Putamen (tissue), 1 donor: Measurements from ENCODE around the gene TMEM81.

Source experiments
- DNase-seq: peaks from one replicate; pipeline ENCODE4 v3.0.0-alpha.2; 2016; ENCODE audit warnings: low spot score

Gene TMEM81, protein sequence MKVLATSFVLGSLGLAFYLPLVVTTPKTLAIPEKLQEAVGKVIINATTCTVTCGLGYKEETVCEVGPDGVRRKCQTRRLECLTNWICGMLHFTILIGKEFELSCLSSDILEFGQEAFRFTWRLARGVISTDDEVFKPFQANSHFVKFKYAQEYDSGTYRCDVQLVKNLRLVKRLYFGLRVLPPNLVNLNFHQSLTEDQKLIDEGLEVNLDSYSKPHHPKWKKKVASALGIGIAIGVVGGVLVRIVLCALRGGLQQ

DNA sequence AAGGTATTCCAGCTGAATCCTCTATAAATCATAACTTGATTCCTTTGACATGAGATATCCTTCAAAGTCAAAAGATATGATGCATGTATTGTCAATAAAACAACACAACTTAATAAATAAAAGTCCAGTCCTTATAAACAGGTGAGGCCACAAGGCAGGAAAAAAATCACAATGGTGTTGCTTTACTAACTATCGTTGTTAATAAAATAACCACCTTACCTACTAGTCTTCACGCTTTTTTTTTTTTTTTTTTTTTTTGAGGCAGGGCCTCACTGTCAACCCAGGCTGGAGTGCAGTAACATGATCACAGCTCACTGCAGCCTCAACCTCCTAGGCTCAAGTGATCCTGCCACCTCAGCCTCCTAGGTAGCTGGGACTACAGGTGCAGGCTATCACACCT, at the start of gene TMEM81:
Gene TMEM81, minus strand, starts transcription at position 101 of the 400 bp plus-strand sequence. CDS start 140 bp downstream, outside the sequence.
- DNase-seq, result no peak

DNA sequence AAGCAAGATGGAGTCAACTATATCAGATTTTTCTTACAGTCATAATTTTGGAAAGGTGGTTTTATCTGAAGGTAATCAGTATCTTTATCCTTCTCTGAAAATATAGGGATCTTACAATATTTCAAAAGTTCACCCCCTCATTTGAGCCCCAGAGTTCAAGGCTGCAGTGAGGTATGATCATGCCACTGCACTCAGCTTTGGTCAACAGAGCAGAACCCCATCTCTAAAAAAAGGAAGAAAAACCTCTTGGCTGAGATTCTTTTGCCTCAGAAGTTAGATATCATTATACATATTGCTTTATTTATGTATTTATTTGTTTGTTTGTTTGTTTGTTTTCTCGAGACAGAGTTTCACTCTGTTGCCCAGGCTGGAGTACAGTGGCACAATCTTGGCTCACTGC, 49.0 kb upstream of the TMEM81 start:
- no peak for DNase-seq

DNA sequence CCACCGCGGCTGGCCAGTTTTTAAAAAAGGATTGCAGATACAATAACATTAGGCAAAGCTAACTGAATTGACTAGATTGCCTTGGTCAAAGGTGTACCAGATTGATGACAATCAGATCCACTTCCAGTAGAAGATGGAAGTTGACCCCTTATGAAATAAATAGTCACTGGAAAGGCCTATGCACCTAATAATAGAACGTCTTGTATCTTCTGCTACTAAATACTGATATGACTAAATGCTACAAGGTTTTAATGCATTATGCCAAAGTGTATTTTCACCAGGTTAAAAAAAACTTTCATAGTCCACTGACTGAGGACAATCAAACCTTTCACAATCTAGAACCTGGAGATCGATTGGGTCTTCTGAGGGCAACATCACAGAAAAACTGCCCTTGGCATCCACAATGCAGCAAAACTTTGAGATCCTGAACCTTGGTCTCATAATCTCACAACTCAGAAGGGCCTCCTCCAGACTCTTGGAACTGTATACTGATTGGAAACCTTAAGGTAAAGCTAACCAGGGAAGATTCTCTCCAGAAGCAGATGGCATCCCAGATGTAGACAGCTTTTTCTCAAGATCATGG, 45.3 kb upstream of the TMEM81 start:
- no peak for DNase-seq

DNA sequence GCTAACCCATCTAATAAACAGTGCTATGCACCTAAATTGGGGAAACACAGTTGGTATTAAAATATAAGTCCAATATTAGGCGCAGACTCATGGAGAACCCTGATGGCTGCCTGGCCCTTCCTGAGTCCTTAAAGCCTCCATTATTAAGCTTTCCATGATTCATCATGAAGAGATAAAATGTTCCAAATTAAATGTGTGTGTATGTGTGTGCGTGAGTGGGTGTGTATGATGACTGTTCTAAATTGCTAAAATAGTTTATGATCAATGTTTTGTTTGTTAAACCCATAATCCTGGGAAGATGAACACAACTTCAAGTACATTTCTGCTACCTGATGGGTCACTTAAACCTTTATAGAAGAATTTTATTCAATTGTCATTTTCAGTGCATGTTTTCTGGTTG, 43.8 kb upstream of the TMEM81 start:
- no peak for DNase-seq

DNA sequence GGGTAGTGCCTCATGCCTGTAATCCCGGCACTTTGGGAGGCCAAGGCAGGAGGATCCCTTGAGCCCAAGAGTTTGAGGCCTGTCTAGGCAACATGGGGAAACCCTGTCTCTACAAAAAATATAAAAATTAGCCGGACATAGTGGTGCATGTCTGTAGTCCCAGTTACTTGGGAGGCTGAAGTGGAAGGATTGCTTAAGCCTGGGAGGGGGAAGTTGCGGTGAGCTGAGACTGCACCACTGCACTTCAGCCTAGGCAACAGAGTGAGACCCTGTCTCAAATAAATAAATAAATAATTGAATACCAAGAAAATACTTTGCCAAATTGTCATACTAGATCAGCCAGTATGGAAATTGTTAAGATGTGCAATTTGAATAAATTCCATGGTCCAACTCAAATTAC, 43.4 kb upstream of the TMEM81 start:
- DNase-seq, result no peak

DNA sequence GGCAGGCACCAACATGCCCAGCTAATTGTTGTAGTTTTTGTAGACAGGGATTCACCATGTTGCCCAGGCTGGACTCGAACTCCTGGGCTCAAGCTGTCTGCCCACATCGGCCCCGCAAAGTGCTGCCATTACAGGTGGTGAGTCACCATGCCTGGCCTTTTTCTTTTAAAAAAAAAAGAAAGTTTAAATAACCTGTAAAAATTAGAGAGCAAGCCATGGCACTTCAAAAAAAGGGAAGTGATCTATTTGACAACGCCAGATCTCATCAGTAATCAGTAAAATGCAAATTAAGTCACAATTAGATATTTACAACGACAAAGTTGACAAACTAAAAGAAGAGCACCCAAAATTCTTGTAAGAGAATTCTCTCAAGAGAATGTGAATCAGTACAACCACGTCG, 40.5 kb upstream of the TMEM81 start:
- no peak for DNase-seq

DNA sequence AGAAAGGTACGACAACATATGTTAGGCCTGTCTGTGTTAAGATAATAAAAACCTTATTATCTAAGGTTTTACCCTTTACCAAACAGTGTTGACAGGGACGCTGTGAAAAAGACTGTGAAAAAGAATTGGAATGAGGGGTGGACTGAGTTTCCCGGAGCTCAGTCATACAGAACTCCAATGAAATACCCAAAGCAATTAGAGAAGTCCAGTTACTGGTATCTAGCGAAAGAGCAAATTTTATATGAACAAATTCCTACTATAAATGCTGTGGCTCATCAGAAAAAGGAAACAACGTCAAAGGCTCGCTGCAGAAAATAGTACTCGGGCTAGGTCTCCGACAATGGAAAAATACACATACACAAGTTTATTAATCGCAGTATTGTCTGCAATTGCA, 38.2 kb upstream of the TMEM81 start:
- no peak for DNase-seq

DNA sequence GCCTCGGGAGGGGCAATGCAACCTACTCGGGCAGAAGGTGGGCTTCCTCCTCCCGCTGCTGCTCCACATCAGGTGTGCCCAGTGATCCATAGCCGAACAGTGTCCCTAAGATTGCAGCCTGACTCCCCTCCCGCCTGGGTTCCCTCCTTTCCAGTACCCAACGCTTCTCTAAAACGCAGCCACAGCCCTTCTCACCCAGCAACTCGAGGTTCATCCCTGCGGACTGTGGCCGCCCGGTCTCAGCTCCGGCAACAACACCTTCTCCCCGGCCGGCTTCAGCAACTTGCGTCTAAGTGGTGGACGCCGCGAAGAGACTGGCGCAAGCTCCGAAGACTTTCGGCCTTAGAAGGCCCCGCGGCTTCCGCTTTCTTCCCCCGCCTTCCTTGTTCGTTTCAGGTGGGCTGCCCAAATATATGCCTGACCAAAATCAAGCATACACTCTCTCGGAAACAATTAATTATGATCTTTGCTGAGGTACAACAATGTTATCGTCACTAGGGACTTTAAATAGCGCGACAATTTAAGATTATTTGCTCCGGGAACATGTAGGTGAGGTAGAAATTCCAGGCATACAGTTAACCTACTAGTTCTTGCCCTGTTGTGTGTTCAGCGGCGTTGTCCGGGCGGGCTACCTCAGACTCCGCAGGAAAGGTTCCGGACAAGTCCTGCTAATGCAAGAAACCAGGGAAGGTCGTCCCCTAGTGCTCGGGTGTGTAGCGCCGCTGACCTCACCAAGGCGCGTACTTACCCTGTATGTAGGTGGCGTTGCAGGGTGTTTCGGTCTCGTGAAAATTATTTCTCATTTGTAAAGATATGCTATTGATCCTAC, 37.6 kb upstream of the TMEM81 start, which contains the start of gene RBBP5:
Gene RBBP5, minus strand, starts transcription at position 319 of the 829 bp plus-strand sequence. Its CDS starts 105 bp downstream, at position 214.
- peak; percentile 97 for DNase-seq

DNA sequence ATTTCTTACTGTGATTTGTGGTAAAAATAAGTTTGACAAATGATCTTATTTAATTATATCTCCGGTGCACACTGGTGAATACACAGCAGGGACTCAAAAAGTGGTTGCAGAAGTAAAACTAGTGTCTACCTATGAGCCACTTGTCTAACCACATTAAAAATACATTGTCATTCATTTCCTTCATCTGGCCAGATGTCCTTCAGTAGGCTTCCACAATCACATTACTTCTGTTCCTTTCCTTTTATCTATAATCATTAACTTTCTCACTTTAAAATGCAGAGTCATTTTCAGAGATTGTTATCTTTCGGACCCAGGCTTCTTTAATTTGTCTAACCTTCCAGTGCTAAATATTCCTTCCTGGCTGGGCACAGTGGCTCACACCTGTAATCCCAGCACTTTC, 34.5 kb upstream of the TMEM81 start:
- no peak for DNase-seq

DNA sequence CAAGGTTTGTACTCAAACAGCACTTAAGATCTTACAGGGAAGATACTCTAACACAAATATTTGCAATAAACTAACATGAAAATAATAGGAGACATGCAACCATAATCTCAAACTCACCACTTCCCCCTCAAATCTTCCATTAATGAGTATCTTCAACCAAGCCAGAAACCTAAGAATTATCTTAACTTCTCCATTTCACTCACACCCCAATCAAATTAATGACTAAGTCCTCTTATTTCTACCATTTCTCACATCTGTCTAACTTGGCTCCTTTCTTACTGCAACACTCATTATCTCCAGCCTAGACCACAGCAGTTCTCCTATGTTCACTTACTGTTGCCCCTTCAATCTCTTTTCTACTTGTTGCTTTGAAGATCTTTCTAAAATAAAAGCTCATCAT, 27.1 kb upstream of the TMEM81 start:
- no peak for DNase-seq

DNA sequence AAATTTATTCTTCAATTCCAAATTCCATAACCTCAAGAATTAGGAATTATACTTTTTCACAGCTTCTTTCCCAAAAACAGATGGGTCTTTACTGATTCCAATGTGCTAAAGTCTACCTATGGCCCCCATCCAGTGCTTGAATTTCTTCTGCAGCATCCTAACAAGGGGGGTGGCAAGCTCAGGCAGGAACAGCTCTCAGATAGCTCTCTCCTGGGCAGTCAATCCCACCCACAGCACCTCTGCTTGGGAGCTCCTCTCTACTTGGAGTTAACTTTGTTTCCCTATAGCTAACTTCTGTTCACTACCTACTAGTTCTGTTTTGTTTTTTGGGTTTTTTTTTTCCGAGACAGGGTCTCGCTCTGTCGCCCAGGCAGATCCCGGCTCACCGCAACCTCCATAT, 25.5 kb upstream of the TMEM81 start:
- no peak for DNase-seq

DNA sequence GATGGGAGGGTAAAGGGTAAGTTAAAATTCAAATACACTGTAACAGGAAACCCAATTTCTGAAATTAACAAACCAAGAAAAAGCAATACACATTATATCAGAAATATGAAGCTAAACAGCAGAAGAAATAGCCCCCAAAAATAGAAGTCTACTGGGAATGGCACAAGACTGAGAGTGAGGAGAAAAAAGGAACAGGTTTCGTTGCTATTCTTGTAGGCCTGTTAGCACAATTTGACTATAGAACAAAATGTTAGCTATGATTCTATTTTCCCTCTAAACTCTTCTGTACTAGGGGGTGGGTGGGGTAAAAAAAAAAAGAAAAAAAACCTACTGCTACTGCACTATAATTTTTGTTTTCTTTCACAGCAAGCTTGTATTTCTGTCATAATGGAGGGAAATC, 25.0 kb upstream of the TMEM81 start:
- peak; percentile 13 for DNase-seq

DNA sequence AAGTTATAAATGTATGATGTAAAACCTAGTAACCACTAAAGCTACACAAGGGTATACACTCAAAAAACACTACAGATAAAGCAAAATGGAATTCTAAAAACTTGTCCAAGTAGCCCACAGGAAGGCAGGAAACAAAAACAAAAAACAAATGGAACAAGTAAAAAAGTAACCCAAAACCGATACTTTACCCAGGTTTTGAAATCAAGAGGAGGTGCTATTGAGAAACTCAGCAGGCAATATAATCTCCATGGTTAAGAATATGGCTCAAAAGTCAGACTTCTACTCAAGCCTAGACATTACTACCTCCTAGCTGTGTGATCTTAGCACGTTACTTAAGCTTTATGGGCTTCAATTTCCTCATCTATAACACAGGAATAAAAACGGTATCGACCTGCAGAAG, 24.2 kb upstream of the TMEM81 start:
- DNase-seq, result no peak

DNA sequence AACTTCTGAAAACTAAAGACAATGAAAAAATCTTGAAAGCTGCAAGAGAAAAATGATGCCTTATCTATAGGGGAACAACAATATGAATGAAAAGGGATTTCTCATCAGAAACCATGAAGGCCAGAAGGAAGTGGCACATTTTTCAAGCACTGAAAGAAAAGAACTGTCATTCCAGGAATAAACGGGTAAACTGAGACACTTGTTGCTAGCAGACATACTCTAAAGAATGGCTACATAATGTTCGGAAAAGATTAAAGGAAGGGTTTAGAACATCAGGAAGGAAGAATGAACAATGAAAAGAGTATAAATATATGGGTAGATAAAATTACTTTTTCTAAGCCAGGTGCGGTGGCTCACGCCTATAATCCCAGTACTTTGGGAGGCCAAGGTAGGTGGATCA, 23.1 kb upstream of the TMEM81 start:
- no peak for DNase-seq

DNA sequence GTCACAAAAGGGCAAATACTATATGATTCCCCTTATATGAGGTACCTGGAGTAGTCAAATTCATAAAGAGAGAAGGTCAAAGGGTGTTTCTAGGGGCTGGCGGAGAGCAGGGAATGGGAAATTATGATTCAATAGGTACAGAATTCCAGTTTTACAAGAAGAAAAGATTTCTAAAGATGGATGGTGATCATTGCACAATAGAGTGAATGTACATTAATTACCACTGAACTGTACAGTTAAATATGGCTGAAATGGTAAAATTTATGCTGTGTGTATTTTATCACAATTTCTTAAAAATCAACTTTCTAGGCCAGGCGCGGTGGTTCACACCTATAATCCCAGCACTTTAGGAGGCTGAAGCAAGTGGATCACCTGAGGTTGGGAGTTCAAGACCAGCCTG, 18.1 kb upstream of the TMEM81 start:
- DNase-seq, result no peak

DNA sequence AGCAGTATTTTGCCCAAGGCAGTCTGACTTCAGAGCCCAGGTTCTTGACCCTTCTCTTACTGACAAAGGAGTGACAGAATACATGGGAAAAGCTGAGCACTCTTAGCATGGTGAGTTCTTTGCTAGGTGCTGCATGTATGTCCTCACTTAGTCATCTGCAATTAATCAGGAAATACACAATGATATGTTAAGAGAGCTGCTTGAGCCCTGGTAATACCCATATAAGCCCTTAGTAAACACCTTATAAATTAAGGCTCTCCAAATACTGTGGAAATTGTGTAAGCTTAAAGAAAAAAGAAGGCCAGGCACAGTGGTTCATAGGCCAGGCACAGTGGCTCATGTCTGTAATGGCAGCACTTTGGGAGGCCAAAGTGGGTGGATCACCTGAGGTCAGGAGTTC, 14.0 kb upstream of the TMEM81 start:
- no peak for DNase-seq

DNA sequence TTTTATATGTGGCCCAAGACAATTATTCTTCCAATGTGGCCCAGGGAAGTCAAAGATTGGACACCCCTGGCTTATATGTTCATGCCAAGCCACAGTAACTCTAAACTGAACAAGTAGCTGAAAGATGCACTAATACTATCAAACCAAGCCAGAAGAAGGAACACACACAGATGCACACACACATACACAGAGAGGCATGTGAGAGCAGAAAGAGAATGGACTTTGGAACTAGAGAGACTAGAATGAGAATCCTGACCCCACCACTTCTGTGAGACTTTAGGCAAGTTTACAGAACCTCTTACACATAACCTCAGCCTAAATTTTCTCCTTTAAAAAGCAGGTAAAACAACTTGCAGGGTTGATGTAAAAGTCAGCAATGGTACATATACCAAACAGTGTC, 11.2 kb upstream of the TMEM81 start:
- DNase-seq, result no peak

DNA sequence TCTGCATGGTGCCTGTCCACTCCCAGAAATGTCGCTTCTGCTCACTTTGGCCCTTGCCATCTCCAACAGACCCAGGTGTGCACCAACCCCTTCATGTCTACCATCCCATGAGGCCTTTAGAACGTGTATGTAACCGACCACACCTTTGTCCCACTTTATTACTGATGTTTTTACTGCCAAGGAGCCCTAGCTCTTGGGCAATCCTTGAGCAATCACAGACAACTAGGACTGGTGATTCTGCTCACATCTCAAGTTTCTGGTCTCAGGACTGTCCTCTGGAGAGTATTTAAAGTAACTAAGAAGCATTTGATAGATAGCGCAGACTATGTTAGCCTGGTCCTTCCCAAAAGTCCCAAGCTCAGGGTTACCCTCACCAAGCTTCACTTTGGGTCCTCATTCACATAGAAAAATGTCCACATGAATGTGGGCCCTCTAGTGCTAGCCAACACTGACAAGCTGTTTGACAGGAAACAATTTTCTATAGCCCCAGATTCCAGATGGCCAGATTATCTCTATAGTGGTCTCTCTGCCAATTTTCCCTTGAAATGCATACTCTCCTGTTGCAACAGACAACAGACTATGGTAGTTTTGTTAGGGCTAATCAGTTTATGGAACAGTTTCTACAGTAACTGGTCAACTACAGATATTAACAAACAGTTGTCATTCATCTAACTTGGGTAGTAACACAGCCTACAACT, 6.9 kb upstream of the TMEM81 start:
- DNase-seq, result no peak

DNA sequence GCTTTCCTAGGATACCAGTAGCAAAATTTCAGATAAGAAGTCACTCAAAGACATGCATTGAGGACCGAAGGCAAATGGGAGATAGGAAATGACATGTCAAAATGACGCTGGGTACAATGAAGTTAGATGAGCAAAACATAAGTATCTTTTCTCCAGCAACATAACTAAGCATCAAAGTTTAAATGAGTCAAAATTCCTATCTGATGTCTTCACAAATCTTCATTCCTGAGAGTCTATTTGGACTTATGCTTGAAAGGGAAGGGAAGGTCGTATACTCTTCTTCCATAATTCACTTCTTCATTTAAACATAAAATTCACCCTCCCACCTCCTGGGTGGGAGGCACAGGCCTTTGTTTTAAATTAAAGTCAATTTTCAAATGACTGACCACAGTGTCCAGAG, 4.1 kb upstream of the TMEM81 start:
- no peak for DNase-seq

DNA sequence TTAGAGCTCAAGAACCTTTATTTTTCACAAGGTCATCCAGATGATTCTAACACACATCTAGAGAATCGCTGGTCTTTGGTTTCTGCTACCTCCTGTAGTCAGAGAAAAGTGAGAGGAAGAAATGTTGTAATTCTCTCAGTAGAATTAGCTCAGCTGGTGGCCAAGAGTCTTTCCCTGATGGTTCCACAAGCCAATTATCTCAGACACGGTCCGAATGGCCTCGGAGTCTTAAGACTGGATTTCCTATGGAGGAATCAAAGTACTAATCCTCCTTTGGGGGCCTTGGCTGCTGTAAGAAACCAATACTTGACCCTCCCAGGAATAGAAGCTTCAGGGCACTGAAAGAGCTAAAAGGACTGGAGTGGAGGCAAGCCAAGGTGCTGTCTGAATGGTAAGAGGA, 1.8 kb downstream of the TMEM81 start:
- no peak for DNase-seq

DNA sequence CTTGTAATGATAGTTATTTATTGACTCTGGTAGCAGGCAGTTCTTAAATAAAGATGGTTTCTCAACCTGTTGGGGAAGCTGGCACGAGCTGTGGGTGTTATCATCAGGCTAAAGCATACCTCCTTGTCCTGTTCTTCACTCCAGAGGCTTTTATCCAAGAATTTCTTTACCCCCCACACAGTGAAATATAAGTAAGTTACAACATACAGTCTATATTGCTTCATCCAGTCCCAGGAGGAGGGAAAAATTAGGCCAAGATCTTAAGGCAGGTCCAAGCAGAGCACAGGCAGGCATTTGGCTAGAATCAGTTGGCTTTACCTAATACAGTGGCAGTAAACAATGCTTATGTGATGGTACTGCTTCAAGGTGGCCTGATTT, 6.3 kb downstream of the TMEM81 start:
- DNase-seq, result no peak

DNA sequence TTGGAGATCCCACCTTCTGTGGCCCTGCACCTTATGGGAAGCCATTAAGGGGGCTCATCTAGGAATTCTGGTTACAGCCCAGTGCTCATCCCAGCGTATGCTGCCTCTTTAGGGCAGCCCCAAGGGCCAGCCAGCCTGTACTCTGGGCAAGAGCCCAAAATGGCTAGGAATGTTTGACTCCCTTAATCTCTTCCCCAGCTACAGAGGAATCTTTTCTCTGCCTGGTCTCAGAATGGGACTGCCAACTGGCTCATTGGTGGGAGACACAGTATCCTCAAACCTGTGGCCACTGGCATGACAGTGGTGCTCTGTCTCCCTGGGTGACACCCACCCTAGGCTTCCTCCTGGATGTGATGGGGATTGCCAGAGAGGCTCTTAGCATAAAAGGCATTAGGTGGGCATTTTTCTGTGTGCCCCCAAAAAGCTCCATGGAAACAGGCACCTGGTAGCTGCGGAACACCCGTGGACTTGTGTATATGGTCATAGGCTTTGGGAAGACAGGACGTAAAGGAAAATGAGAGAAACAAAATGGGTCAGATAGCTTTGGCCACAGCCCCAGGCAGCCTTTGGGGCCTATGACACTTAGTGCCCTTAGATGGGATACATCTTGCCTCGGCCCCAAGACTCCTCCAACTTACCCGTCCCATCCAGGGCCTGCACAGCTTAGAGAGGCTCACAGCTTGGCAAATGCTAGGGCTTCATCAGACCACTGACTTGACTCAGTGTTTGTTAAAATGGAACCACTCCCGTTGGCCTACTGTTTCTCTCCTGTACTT, 6.9 kb downstream of the TMEM81 start:
- DNase-seq, result no peak
